NCI-H2029 treated with DMSO at 0.1 percent for 48 hours (cell line): ENCODE results near the gene SPACA4.

Source experiments
- DNase-seq: peaks from one replicate; lab custom pipeline; 2025; lab: John Stamatoyannopoulos, UW

The SPACA4 gene

GRCh38 chr19:48634424-48635262, 28.1 kb downstream of the SPACA4 start:
- peak; percentile 92 for DNase-seq

GRCh38 chr19:48635263-48635965, 28.9 kb downstream of the SPACA4 start:
- no peak for DNase-seq

- DNase-seq, result no peak
Observed at GRCh38 chr19:48635966-48636858, 29.7 kb downstream of the SPACA4 start.

DNA sequence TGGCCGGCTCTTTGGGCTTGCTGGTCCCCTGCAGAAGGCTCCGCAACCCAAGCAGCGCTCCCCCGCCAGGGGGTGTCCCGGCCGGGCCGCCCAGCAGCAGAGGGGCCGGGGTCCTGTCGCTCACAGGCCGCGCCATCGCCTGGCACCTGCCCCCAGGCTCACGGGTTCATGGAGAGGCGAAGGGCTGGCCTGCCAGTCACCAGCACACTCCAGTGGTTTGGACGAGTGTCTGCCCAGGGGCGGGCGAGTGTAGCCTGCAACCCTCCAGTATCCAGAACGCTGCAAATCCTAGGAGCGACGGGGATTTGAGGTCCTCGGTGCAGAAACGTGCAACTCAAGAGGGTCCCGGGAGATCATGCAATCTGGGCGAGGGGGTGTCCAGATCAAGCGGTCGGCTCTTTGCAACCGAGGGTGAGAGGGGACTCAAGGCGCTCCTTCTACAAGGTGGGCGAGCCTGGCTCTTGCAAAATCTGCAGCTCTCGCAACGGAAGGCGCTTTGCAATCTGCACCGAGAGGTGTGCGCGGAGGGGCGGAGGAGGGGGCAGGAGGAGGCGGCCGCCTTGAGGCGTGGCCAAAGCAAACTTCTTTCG, 30.4 kb downstream of the SPACA4 start, which contains the start of gene DBP:
DBP (minus strand) TSS at position 521 of the 590 bp plus-strand sequence; CDS start at position 136, 385 bp downstream.
- DNase-seq, result peak; percentile 73

DNA sequence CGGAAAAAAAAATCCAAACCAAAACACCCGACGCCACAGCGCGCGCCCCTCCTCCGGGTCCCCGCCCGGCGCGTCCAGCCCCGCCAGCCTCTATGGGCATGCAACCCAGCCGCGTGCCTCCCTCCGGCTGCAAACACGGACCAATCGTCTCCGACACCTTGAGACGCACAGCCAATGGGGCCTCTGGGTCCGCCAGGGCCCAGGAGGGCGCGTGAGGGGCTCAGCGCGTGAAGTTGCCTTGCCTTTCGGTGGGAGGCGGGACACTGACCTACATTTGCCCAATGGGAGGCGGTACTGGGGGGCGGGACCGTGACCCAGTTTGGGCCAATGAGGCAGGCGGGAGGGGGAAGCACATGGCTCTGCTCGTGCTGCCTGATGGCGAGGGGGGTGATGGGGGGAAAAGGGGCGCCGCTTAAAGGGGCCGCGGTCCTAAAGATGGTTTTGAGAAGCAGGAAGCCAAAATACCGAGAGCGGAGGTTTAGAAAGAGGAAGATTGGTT, 31.0 kb downstream of the SPACA4 start:
- peak; percentile 88 for DNase-seq

DNA sequence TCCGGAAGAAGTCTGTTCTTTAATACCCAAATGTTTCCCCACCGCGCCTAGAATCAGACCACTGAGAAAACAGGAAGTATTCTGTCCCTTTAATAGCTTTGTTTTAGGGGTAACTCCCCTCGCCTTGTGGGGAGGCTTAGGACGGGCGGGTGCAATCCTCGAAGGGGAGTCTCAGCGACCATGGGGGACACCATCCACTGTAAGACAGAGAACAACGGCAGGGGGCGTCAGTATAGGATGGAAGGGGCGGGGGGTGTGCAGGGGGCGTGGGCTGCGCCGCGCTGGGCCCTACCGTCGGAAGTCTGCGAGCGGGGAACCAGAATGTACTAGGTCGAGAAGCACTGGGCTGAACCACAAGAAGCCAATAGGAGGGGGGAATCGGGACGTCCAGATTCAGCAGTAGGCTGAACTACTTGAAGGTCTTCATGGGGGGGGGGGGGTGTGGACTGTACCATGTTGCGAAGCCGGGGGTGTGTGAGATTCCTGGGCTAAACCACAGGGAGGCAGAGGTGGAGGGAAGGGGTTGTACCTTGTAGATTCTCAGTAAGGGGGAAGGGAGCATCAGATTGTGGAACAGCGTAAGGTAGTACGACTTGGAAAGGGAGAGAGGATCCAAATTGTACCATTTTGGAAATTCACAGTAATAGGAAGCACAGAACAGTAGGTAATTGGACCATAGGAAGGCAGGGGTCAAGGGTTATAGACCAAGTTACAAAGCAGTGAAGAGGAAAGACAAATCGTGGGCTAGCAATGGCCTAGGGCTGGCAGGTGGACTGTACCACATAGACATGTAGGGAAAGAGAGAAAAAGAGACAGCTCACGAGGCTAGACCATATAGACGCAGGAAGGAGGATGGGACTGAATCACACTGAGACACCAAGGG, 31.6 kb downstream of the SPACA4 start:
- DNase-seq, result peak; percentile 90

- no peak for DNase-seq
Observed at GRCh38 chr19:48638831-48639381, 32.4 kb downstream of the SPACA4 start.

DNA sequence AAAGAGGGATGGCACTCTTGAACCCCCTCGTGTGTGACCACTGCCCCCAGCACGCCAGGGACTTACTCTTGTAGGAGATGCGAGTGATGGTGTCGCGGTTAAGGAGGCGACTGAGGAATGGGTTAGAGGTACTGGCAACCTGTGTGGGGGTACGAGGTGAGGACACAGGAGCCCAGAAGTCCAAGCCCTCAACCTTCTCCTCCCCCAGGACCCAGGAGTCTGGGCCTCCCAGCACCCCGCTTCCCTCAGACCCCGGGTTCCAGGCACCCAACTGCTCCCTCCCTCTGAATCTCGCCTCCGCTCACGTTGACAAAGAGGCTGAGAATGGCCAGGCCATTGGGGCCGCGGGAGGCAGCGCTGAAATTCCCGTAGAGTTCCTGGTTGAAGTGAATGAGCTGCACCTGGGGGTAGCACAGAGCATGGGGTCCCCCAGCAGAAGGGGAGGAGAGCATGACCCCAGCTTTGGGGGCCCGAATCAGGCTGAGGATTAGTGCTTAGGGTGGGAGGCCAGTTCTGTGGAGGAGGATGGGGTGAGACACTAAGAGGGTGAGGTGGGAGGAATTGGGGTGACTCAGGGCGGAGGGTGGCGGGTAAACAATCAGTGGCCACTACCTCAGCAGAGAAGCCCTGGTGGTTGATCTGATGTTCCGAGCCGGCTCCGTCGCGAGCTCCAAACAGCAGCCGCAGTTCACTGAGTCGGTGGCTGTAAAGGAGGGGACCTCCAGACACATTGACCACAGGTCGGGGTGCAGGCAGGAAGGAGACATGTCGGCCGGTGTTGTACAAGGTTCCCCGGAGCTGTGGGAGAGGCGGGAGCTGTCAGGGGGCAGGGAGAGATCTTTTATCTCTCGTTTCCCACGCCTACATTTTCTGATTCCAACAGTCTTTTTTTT, 33.2 kb downstream of the SPACA4 start:
- DNase-seq, result no peak

DNA sequence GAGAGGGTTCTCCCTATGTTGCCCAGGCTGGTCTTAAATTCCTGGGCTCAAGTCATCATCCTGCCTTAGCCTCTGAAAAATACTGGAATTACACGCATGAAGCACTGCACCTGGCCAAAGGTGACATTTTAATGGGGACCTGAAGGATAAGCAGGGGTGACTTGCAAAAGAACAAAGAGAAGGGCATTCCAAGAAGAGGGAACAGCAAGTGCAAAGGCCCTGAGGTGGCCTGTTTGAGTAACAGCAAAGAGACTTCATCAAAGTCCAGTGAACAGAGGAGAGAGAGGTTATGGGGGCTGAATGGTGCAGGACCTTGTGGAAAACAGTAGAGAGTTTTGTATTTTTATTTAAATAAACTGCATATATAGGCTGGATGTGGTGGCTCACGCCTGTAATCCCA, 35.3 kb downstream of the SPACA4 start:
- DNase-seq, result no peak

DNA sequence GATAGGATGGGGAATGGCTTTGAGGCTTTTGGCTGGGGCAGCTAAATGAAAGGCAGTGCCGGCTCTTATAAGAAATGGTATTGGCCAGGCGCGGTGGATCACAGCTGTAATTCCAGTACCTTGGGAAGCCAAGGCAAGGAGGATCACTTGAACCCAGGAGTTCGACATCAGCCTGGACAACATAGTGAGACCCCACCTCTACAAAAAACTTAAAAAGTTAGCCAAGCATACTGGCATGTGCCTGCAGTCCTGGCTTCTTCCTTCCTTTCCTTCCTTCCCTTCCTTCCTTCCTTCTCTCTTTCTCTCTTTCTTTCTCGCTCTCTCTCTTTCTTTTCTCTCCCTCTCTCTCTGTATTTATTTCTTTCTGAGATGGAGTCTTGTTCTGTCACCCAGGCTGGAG, 36.3 kb downstream of the SPACA4 start:
- DNase-seq, result no peak

DNA sequence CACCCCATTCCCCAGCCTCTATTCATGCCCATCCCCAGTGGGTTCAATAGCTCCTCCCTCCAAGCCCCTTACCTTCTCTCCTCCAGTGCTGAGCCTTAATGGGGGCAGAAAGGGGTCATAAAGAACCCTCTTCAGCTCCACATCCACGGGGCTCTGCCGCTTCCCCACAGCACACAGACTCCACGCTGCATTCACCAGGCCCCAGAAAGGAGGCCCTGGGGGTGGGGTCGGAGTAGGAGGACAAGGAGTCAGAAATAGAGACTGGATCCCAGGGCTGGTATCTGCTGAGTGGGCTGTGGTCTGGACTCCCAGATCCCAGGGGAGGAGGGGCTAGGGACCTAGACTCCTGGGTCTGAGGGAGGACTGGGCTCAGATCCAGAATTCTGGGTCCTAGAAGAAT, 37.8 kb downstream of the SPACA4 start:
- DNase-seq, result no peak

GRCh38 chr19:48644839-48645619, 38.5 kb downstream of the SPACA4 start:
- DNase-seq, result peak; percentile 79

DNA sequence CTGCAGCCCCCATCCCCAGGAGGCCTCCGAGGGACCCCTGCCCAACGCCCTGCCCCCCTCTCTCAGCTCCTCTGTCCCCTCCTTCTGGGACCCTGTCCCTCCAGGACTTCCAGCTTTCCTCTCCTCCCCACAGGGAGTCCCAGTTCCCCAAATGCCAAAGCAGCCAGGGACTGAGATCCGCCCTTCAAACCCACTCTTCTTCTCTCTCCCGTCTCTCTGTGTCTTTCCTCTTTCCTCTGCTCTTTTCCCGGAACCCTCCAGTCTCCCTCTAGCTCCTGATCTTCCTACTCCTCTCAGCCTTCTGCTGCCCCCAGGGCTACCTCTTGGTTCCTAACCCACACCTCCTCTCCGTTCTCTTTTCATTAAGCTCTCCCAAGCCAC, 39.1 kb downstream of the SPACA4 start:
- DNase-seq, result no peak

- peak; percentile 76 for DNase-seq
Observed at GRCh38 chr19:48646001-48646721, 39.6 kb downstream of the SPACA4 start, which contains the start of gene CA11. CA11 (minus strand) TSS chr19:48646187; CDS start chr19:48645632, 555 bp downstream.

- DNase-seq, result no peak
Observed at GRCh38 chr19:48646722-48647216, 40.2 kb downstream of the SPACA4 start.

DNA sequence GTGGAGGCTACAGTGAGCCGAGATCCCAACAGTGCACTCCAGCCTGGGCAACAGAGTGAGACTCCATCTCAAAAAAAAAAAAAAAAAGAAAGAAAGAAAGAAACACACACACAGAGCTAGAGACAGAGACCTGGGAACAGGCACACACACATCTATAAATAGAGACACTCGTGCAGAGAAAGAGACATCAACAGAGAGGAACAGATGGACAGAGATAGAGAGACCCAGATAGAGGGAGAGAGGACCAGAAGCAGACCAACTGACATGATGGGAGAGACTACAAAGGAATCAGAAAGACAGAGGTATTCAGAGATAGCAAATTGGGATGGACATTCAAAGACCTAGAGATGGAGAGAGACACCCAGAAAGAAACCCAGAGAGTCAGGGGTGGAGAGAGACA, 41.6 kb downstream of the SPACA4 start:
- no peak for DNase-seq

DNA sequence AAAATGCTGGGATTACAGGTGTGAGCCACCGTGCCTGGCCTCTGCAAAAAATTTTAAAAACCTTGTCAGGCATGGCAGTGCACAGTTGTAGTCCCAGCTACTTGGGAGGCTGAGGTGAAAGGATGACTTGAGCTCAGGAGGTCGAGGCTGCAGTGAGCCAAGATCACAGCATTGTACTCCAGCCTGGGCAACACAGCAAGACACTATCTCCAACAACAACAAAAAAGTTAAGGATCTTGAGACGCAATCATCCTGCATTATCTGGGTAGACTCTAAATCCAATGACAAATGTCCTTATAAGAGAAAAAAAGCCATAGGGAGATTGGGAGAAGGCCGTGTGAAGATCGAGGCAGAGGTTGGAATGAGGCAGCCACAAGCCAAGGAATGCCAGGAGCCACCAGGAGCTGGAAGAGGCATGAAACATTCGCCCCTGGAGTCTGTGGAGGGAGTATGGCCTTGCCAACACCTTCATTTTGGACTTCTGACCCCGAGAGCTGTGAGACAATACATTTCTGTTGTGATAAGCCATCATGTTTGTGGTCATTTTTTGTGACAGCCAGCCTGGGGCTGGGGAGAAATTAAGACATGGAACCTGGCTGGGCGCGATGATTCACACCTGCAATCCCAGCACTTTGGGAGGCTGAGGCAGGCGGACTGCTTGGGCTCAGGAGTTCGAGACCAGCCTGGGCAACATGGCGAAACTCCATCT, 44.6 kb downstream of the SPACA4 start:
- DNase-seq, result no peak
